Testis (tissue), 3 donors: ENCODE results near the gene CD300H. TPM values are rescaled to one million over a fixed set of nuclear protein-coding genes. Genes with fewer than 3 reads are reported as not detected.
"Not testable (repeated sequence)": the region's sequence is repeated elsewhere in the genome, so short reads cannot be mapped to it uniquely, and the experiment has no call there.

ENCODE experiments used
- DNase-seq: peaks from one replicate; pipeline ENCODE4 v3.0.0-alpha.2; 2019
- H3K27ac ChIP-seq, 2 donors: fragments of 200-600 bp; sonication (generic); one replicate each; pipeline ENCODE4 v1.5.1; 2019
- H3K27me3 ChIP-seq: fragments of 200-600 bp; sonication (generic); one replicate; pipeline ENCODE4 v1.5.1; 2019
- H3K36me3 ChIP-seq: fragments of 200-600 bp; sonication (generic); one replicate; pipeline ENCODE4 v1.5.1; 2017; ENCODE audit warnings: low read depth; ENCODE audit errors: missing control alignments
- H3K4me1 ChIP-seq: fragments of 200-600 bp; sonication (generic); one replicate; pipeline ENCODE4 v1.5.1; 2019
- H3K4me3 ChIP-seq, 2 donors: fragments of 200-600 bp; sonication (generic); one replicate each; pipeline ENCODE4 v1.5.1; 2017 to 2019
- H3K9me3 ChIP-seq: fragments of 200-600 bp; sonication (generic); one replicate; pipeline ENCODE4 v1.5.1; 2017
- POLR2A ChIP-seq: fragments of 450-650 bp; IDR thresholded peaks from one replicate; pipeline ENCODE4 v1.6.1; 2017; ENCODE audit warnings: antibody characterized with exemption, mild to moderate bottlenecking, moderate library complexity
- WGBS, 2 donors: methylation state at CpG; one replicate each; pipeline ENCODE4 v1.1.5; 2018; 5-methylcytosine and 5-hydroxymethylcytosine counted together
- intact Hi-C: fragments of 100-400 bp; cut with DNase I; formaldehyde crosslinking; loops from one replicate; pipeline ENCODE4 v1.15.1; 2023; ENCODE audit warnings: low total_unique reads
- polyA plus RNA-seq: library from polyadenylated mRNA; stranded (reverse); fragments of 350-450 nt; fragmentation: Illumina TruSeq; extraction: RNeasy Lipid Tissue Mini Kit (QIAGEN cat#74804); gene quantifications from one replicate; pipeline ENCODE4 v1.2.3, GENCODE V29; 2014; ENCODE audit warnings: low read depth, low replicate concordance; ENCODE audit not compliant: insufficient read depth
- total RNA-seq, 2 donors: library from RNA; depleted of rRNA; stranded (reverse); fragments of >200 nt; gene quantifications; one replicate each; pipeline ENCODE4 v1.2.3, GENCODE V29; 2016
- TF ChIP-seq, protein P1 (sequence below), 3 experiments: fragments of 450-650 bp in 2 of 3; fragments of 200-600 bp in 1 of 3; sonication (generic) in 1 of 3; IDR thresholded peaks; one replicate each; pipeline ENCODE4 v1.5.1; 2016 to 2019; ENCODE audit warnings: antibody characterized with exemption in 3 of 3, mild to moderate bottlenecking in 2 of 3, moderate library complexity in 1 of 3

Gene CD300H
- total and polyA plus RNA-seq, 3 donors from 2014 or later, result not detected

DNA sequence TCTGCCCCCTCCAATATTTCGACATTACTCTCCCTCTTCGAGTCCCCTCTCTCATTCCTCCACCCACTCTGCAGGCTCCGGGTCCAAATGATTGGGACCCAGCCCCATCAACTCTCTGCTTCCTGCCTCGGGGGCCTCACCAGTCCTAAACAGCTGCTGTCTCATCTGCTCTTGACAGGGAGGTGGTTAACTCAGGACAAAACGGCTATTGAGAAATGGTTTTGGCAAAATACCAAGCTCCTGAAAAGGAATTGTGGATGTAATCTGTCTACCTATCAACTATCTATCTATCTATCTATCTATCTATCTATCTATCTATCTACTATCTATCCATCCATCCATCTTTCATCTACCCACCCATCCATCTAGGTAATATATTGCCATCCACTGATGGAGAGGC, 2.2 kb downstream of the CD300H start:
- no peak for TF ChIP-seq POLR2A
- TF ChIP-seq, protein P1, sequence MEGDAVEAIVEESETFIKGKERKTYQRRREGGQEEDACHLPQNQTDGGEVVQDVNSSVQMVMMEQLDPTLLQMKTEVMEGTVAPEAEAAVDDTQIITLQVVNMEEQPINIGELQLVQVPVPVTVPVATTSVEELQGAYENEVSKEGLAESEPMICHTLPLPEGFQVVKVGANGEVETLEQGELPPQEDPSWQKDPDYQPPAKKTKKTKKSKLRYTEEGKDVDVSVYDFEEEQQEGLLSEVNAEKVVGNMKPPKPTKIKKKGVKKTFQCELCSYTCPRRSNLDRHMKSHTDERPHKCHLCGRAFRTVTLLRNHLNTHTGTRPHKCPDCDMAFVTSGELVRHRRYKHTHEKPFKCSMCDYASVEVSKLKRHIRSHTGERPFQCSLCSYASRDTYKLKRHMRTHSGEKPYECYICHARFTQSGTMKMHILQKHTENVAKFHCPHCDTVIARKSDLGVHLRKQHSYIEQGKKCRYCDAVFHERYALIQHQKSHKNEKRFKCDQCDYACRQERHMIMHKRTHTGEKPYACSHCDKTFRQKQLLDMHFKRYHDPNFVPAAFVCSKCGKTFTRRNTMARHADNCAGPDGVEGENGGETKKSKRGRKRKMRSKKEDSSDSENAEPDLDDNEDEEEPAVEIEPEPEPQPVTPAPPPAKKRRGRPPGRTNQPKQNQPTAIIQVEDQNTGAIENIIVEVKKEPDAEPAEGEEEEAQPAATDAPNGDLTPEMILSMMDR (IDR thresholded peaks at IDR 0.05), result no peak
- 63 to 73% methylated on average over 5 of the region's 5 CpGs for WGBS, 2 donors
- no peak overlapping the region for H3K4me3 ChIP-seq
- intact Hi-C loops, result no loop called here
- no peak for DNase-seq
- H3K9me3 ChIP-seq, result no peaks in the 10 kb centered on the region
- no peaks in the 10 kb centered on the region for H3K27me3 ChIP-seq
- H3K36me3 ChIP-seq, result no peaks in the 10 kb centered on the region
- H3K27ac ChIP-seq, result no peak overlapping the region
- no peaks in the 10 kb centered on the region for H3K4me1 ChIP-seq

DNA sequence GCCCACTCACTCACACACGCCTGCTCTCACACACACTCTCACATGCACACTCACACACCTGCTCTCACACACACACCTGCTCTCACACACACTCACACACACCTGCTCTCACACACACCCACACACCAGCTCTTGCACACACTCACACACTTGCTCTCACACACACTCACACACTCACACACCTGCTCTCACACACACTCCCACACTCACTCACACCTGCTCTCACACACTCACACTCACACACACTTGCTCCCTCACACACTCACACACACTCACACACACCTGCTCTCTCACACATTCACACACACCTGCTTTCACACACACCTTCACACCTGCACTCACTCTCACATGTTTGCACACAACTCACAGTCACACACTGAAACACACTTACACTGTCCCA, 4.0 kb downstream of the CD300H start:
- TF ChIP-seq, protein P1 (IDR thresholded peaks at IDR 0.05), result no peak
- no peak for TF ChIP-seq POLR2A
- no peak for DNase-seq
- Histone ChIP-seq H3K27ac (no peak overlapping the region), H3K36me3 (no peaks in the 10 kb centered on the region), H3K4me3 (no peak overlapping the region), H3K27me3 (no peaks in the 10 kb centered on the region), H3K4me1 (no peaks in the 10 kb centered on the region), H3K9me3 (no peaks in the 10 kb centered on the region)
- 74 to 91% methylated on average over 1 of the region's 1 CpG for WGBS, 2 donors
- intact Hi-C loops, result no loop called here

DNA sequence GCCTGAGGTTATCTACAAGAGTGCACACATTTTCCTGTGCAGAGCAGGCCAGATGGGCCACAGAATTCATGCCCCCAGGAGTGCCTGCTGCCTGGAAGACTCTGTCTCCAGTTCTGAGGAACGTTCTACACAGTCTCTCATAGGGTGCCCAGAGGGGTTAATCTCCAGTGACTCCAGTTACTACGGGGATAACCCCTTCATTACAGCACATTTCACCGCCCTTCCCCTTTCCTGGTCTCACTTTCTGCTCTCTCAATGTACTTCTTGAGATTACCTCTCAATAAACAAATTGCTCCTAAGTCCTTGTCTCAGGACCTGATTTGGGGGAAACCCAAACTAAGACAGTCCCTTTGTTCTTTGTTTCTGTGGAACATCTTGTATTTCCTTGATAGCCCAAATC, 5.7 kb downstream of the CD300H start:
- no peaks in the 10 kb centered on the region for H3K36me3 ChIP-seq
- H3K4me3 ChIP-seq, result no peak overlapping the region
- 80 to 82% methylated on average over 3 of the region's 3 CpGs for WGBS, 2 donors
- no peaks in the 10 kb centered on the region for H3K4me1 ChIP-seq
- H3K27me3 ChIP-seq, result no peaks in the 10 kb centered on the region
- intact Hi-C loops, result no loop called here
- no peak for DNase-seq
- H3K27ac ChIP-seq, result no peak overlapping the region
- TF ChIP-seq, protein P1 (IDR thresholded peaks at IDR 0.05), result no peak
- TF ChIP-seq POLR2A, result no peak
- no peaks in the 10 kb centered on the region for H3K9me3 ChIP-seq

DNA sequence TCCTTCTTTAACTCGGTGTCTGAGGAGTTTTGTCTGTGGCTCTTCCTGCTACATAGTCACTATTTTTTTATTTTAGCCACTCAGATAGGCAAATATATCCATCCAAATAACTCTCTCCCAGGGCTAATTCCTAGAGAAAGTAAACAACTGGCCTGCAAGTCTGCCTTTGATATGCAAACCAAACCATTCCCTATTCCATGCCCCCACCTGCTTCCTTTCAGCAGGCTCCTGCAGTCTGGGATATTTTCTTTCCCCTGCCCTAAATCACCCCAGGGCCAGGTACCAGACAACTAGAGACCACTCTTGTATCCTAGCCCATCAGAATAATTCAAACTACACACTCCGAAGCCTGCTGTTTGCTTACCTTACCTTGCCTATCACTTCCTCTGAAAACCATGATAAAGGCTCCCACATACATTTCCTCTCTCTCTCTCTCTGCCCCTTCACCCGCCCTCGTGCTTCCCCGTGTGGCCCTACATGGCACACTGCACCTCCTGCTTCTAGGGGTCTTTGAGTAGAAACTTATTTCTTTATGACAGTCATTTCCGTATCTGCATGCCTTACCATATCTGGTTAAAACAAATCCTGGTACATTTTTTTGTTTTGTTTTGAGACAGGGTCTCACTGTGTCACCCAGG, 8.3 kb downstream of the CD300H start:
- no peaks in the 10 kb centered on the region for H3K4me1 ChIP-seq
- no peak overlapping the region for H3K27ac ChIP-seq
- TF ChIP-seq, protein P1 (IDR thresholded peaks at IDR 0.05), result no peak
- TF ChIP-seq POLR2A, result no peak
- intact Hi-C loops, result no loop called here
- H3K36me3 ChIP-seq, result no peaks in the 10 kb centered on the region
- H3K9me3 ChIP-seq, result no peaks in the 10 kb centered on the region
- no peaks in the 10 kb centered on the region for H3K27me3 ChIP-seq
- no peak for DNase-seq
- 80 to 85% methylated on average over 6 of the region's 6 CpGs for WGBS, 2 donors
- H3K4me3 ChIP-seq, result no peak overlapping the region

DNA sequence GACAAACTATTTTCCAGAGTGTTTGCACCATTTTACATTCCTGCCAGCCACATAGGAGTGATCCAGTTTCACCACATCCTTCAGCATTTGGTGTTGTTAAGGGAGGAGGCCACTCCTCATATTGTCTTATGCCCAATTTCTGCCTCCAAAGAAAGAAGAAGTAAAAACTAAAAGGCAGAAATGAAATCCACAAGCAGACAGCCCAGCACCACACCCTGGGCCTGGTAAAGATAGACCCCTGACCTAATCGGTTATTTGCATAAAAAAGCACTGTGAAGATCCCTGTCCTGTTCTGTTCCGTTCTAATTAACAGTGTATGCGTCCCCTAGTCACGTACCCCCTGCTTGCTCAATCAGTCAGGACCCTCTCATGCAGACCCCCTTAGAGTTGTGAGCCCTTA, 8.9 kb downstream of the CD300H start:
- H3K27ac ChIP-seq, DNase-seq, H3K27me3 ChIP-seq, H3K9me3 ChIP-seq, H3K4me3 ChIP-seq, H3K4me1 ChIP-seq, H3K36me3 ChIP-seq, intact Hi-C loops: not testable (repeated sequence)
- 71 to 80% methylated on average over 4 of the region's 4 CpGs for WGBS, 2 donors
